Mucosa of descending colon (tissue), 3 donors: ENCODE results near the gene TPD52L2. TPM values are rescaled to one million over a fixed set of nuclear protein-coding genes. Genes with fewer than 3 reads are reported as not detected.
A peak's percentile ranks its signal among the peaks of the same experiment; 100 is the strongest.

ENCODE experiments used
- ATAC-seq: fragments of 200-7000 bp; cut with Tn5 transposase; one replicate; pipeline ENCODE4 v1.9.1; 2020; ENCODE audit warnings: mild to moderate bottlenecking, moderate library complexity
- DNase-seq, 3 donors: peaks; one replicate each; pipeline ENCODE4 v3.0.0-alpha.2; 2020
- H3K36me3 ChIP-seq: fragments of 200-600 bp; one replicate; pipeline ENCODE4 v1.8.0; 2021; ENCODE audit warnings: low read depth, mild to moderate bottlenecking
- H3K4me1 ChIP-seq: fragments of 200-600 bp; one replicate; pipeline ENCODE4 v1.8.0; 2021; ENCODE audit warnings: low read depth, mild to moderate bottlenecking
- H3K4me3 ChIP-seq: fragments of 200-600 bp; one replicate; pipeline ENCODE4 v1.8.0; 2021; ENCODE audit warnings: mild to moderate bottlenecking
- H3K9me3 ChIP-seq: fragments of 200-600 bp; one replicate; pipeline ENCODE4 v1.8.0; 2021; ENCODE audit warnings: mild to moderate bottlenecking
- intact Hi-C, 2 donors: fragments of 100-400 bp; cut with DNase I in 1 of 2; cut with micrococcal nuclease in 1 of 2; formaldehyde crosslinking; loops; one replicate each; pipeline versions ENCODE4 v1.11.0 to v1.11.1; 2022; cut with DNase I, micrococcal nuclease
- total RNA-seq, 3 donors: library from RNA; stranded (reverse); fragmentation: NEBNext Ultra II Directional in 2 of 3; extraction: Animal tissue kit (Norgen Biotek cat#: 25700) in 2 of 3; gene quantifications; one replicate each; pipeline versions ENCODE4 v1.2.1 to v1.2.4, GENCODE V29; 2021 to 2023
- TF ChIP-seq, protein P1 (sequence below): fragments of 200-600 bp; IDR thresholded peaks from one replicate; pipeline ENCODE4 v1.8.0; 2022; ENCODE audit warnings: antibody characterized with exemption, mild to moderate bottlenecking
- donor health status: DM: no; HTN: no; CAD: no; lungs with moderate emphysema.
- donor health status: DM: no; HTN: no; CAD: no.
- donor health status: DM: no; HTN: yes; CAD: no.

The TPD52L2 gene
- total RNA-seq, 3 donors from 2014 or later = 48.7 to 71.7 (median 55.7) TPM

GRCh38 chr20:63886054-63886419, 21.0 kb downstream of the TPD52L2 start:
- no peaks in the 10 kb centered on the region for H3K9me3 ChIP-seq
- TF ChIP-seq, protein P1, sequence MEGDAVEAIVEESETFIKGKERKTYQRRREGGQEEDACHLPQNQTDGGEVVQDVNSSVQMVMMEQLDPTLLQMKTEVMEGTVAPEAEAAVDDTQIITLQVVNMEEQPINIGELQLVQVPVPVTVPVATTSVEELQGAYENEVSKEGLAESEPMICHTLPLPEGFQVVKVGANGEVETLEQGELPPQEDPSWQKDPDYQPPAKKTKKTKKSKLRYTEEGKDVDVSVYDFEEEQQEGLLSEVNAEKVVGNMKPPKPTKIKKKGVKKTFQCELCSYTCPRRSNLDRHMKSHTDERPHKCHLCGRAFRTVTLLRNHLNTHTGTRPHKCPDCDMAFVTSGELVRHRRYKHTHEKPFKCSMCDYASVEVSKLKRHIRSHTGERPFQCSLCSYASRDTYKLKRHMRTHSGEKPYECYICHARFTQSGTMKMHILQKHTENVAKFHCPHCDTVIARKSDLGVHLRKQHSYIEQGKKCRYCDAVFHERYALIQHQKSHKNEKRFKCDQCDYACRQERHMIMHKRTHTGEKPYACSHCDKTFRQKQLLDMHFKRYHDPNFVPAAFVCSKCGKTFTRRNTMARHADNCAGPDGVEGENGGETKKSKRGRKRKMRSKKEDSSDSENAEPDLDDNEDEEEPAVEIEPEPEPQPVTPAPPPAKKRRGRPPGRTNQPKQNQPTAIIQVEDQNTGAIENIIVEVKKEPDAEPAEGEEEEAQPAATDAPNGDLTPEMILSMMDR = no peak
- peaks cover 7% of the 10 kb centered on the region for H3K36me3 ChIP-seq
- intact Hi-C loops = no loop called here
- no peak for ATAC-seq
- H3K4me1 ChIP-seq = no peaks in the 10 kb centered on the region
- DNase-seq = no peak
- H3K4me3 ChIP-seq = no peak overlapping the region

GRCh38 chr20:63886921-63887320, 21.9 kb downstream of the TPD52L2 start:
- intact Hi-C loops = no loop called here
- Histone ChIP-seq H3K9me3 (no peaks in the 10 kb centered on the region), H3K4me3 (no peak overlapping the region), H3K4me1 (no peaks in the 10 kb centered on the region), H3K36me3 (peaks cover 8% of the 10 kb centered on the region)
- TF ChIP-seq, protein P1 = no peak
- ATAC-seq (no peak), DNase-seq (no peak)

DNA sequence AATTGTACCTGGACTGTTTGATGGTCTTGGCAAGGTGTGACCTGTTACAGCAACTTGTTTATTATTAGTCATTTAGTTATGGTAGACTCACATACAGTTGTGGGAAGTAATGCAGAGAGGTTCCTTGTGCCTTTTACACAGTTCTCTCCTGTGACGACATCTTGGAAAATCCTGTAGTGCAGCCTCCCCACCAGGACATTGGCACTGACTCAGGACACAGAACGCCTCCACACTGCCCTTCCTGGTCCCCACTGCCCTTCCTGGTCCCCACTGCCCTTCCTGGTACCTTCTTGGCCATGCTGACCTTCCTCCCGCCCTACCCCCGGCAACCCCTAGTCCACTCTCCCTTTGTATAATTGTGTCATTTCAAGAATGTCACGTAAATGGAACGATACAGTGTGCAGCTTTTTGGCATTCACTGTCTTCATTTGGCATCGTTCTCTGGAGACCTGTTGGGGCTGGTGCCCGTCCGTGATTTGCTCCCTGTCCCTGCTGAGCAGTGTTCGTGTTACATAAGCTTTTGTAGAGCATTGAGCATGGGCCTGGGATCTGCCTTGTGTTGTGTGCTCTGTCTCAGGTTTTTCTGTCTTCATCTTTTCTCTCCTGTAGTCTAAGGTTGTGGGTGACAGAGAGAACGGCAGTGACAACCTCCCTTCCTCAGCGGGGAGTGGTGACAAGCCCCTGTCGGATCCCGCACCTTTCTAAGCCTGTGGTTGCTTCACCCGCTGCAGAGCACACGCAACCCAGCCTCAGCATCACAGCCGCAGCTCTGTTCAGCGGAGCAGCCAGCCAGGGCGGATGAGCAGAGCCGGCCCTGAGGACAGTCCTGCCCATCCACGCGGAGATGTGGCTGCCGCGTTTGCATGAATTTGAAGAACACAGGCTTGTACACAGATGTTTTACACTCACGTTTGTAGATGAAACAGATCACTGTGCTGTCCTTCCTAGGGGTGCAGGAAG, 24.5 kb downstream of the TPD52L2 start:
- ATAC-seq (peak; percentile 76), DNase-seq (no peak)
- intact Hi-C loops = no loop called here
- H3K4me1 ChIP-seq = peaks cover 6% of the 10 kb centered on the region
- TF ChIP-seq, protein P1 = no peak
- H3K36me3 ChIP-seq = peaks cover 8% of the 10 kb centered on the region
- no peaks in the 10 kb centered on the region for H3K9me3 ChIP-seq
- H3K4me3 ChIP-seq = no peak overlapping the region

- DNase-seq (no peak), ATAC-seq (no peak)
- intact Hi-C loops = no loop called here
- Histone ChIP-seq H3K4me1 (peaks cover 9% of the 10 kb centered on the region), H3K36me3 (peaks cover 8% of the 10 kb centered on the region), H3K9me3 (no peaks in the 10 kb centered on the region), H3K4me3 (no peak overlapping the region)
- TF ChIP-seq, protein P1 = no peak
Measured at GRCh38 chr20:63890201-63890576, 25.1 kb downstream of the TPD52L2 start.

DNA sequence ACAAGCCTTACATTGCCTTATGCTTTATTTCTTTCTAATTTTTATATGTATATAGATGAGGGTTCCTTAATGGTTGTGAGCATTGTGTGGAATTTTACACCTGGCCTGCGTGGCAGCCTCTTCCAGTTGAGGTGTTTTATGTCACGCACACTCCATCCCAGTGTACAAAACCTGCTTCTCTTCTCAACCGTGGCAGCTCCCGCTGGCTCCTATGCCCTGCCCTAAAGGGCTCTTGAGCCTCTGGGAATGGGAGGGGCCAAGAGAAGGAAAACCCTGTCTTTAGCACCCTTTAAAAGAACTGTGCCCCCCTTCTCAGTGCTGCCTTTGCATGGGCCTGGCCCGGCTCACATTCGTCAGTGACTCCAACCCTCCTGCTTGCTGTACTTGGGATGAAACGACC, 25.5 kb downstream of the TPD52L2 start:
- no peaks in the 10 kb centered on the region for H3K9me3 ChIP-seq
- DNase-seq (no peak), ATAC-seq (no peak)
- TF ChIP-seq, protein P1 = no peak
- peaks cover 9% of the 10 kb centered on the region for H3K4me1 ChIP-seq
- H3K36me3 ChIP-seq = peaks cover 8% of the 10 kb centered on the region
- no peak overlapping the region for H3K4me3 ChIP-seq
- intact Hi-C loops = no loop called here
